ENCODE results near the gene STK40.

DNA sequence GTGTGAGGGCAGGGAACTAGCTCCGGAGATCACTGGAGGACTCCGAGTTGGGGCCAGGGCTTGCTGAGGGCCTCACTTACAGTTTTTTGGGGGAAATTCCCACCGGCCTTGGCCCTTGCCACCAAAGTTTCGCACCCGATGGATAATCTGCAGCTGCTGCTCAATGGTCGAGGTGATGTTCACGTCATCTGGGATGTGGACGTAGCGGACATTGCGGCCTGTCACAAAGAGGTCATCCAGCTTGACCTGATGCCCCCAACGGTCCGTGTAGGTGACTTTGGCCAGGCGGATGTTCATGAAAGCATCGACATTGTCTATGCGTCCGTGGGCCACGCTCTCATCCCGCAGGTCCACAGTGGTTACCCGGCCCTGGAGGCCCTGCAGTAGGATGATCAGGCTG is 8.0 kb upstream of the STK40 start:
- TF ChIP-seq USF2 (IDR thresholded peaks at IDR 0.05) = no peak
- TF ChIP-seq, protein P1, sequence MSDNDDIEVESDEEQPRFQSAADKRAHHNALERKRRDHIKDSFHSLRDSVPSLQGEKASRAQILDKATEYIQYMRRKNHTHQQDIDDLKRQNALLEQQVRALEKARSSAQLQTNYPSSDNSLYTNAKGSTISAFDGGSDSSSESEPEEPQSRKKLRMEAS (IDR thresholded peaks at IDR 0.05) = no peak
- TF ChIP-seq POLR2A (IDR thresholded peaks at IDR 0.05; ENCODE audit: low read length) = no peak
- TF ChIP-seq EP300 (IDR thresholded peaks at IDR 0.05) = no peak
- no peak for TF ChIP-seq CTCF (IDR thresholded peaks at IDR 0.05)
- no peak for TF ChIP-seq BCL3 (IDR thresholded peaks at IDR 0.05)

All from A549 (cell line).